RCC 7860 (cell line): ENCODE measurements around the gene MCC.
"Not testable (repeated sequence)": the region's sequence is repeated elsewhere in the genome, so short reads cannot be mapped to it uniquely, and the experiment has no call there.

Experiments
- DNase-seq: peaks from one replicate; pipeline ENCODE4 v3.0.0-alpha.2; 2015; ENCODE audit warnings: low spot score
- FAIRE-seq: peaks from 2 replicates; lab custom pipeline; 2012; peaks lifted over from hg19 to GRCh38; lab: Jason Lieb, UNC

MCC gene

DNA sequence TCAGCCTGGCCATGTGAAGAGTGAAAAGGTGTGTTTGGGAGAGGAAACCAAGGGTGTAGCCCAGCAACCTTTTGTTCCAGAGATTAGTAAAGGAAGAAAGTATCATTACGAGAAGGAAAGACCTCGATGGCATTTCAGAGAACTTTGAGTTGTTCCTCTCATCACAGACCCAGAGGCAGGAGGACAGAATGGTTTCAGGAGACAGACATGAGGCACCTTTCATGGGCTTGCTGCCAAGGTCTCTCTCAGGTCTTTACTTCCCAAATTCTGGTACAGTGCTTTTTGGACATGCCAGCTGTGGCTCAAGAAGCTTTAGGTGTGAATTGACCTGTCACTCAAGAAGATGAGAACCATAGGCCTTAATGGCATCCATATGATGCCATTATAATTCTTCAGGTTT, 2.8 kb upstream of the MCC start:
- FAIRE-seq (no peak), DNase-seq (no peak)

DNA sequence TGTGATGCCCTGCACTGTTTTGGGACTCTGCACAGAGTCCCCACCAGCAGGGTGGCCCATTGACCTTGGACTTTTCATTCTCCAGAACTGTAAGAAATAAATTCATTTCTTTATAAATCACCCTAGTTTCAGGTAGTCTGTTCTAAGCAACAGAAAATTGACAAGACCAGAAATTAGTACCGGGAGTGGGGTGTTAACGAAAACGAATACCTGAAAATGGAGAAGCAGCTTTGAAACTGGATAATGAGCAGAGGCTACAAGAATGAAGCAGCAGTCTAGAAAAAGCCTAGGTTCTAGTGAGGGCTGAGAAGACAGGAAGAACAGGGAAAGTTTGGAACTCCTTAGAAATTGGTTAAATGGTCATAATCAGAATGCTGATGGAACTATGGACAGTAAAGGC, 2.1 kb upstream of the MCC start:
- FAIRE-seq (no peak), DNase-seq (no peak)

DNA sequence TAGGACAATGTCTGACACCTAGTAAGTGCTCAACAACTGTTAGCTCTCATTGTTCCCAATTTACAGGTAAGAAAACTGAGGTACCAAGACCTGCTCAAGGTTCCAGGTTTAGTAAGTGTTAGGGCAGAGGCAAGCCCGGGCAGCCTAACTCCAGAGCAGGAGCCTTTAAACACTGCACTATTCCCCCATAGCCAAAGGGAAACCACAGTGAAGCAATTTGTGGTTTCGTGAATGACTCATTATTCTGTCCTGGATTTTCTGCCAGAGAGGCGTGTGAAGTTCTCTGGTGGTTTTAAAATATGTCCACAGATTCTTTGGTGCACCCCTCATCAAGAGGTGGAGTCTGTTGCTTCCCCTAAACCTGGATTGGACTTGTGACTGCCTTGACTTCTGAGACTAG, 1.0 kb upstream of the MCC start:
- DNase-seq (peak; percentile 95), FAIRE-seq (peak; percentile 99)

DNA sequence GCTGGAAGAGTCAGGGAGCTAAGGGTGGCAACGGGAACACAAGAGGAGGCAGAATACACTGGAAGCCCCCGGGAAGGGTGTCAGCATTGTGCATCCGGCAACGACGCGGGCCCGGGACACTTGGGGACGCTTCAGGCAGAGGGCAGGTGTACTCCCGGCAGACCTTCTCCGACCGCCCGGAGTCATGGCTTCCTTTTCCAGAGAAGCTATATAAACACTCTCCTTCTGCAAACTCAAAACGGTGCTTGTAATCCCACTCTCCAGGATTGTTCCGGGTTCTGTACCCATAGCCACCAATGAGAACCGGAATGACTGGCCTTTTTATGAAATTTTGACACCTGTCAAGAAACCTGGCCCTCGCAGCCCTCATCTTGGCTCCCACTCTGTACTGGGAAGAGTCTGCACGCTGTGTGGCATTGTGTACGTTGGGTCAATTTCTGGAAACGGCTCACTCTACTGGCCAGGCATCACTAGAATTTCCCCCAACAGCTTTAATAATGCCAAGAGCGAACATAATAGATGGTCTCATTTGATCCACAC, 462 bp upstream of the MCC start:
- no peak for DNase-seq
- no peak for FAIRE-seq

DNA sequence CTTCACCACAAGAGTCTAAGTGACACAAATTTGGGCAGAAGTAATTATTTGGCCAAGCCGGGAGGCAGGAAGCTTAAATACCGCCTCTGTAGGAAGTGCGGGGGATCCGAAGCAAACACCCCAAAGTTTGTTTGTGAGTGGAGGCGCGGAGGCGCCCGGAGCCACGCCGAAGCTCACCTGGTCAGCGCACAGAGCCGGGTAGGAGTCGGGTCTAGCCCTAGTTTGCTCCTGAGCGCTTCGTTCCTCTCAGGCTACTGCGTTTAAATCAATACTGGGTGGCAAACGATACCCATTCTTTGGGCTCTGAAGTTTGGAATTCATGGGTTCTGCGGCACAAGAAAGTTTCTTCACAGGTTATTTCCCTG, 855 bp downstream of the MCC start:
- FAIRE-seq: no peak

DNA sequence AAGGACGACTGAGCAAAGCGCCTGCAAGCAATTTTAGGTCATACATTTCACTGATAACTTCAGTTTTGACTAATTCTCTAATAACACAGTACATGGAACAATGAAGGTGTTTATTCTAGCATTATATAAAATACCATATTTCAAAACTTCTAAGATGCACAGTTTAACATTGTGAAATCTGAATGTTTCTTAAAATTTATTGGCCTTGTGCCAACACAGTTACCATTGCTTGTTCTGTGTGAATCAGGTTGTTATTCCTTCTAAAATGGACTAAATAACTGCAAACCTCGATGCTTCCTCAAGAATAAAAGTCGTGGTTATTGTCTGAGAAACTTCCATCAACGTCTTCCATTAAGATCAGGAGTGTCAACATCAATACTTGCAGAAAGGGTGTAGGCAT, 8.0 kb downstream of the MCC start:
- no peak for FAIRE-seq
- DNase-seq: no peak

More for the DNA sequence above, 855 bp downstream of the MCC start:
- no peak for DNase-seq

DNA sequence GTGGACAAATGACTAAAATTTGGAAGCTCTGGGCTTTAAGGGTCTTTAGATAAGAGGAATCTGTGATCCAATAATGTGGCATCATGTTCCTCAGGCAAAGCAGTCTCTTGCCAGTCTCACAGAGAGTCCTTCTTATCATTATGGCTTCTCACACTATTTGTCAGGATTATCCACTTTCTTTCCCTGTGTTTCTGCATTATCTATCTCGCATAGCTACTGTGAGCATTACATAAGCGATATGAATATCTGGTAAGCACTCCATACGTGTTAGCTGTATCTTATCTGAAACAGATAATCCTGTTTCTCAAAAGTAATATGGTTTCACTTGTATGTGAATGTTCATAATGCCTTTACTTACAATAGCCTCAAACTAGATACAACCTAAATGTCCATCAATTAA, 9.6 kb downstream of the MCC start:
- DNase-seq (no peak), FAIRE-seq (no peak)

DNA sequence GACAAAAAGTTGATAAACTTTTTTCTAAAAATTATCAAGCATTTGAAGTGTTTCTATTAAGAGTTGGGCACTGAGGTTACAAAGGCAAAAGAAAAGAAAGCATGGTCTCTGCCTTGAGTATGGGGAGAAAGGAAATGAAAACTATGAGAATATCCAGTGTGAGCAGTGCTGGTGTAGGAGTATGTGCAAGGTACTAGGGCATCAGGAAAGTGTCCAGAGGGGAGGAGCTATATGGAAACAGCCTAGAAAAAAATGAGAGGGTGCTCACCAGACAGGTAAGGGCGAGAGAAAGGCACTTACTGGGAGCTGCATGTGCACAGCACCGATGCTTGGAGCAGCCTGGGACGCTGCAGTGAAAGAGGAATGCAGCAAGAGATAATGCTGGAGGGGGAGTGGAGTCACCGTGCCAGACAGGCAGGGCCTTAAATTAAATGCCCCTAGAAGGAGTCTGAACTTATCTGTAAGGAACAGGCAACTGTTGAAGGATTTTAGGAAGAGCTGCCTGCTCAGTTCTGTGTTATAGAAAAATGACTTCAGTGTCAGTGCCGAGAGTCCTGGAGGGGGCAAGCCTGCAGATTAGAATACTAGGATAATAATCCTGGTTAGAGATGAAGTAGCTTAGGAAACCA, 14.0 kb downstream of the MCC start:
- DNase-seq: no peak
- no peak for FAIRE-seq

DNA sequence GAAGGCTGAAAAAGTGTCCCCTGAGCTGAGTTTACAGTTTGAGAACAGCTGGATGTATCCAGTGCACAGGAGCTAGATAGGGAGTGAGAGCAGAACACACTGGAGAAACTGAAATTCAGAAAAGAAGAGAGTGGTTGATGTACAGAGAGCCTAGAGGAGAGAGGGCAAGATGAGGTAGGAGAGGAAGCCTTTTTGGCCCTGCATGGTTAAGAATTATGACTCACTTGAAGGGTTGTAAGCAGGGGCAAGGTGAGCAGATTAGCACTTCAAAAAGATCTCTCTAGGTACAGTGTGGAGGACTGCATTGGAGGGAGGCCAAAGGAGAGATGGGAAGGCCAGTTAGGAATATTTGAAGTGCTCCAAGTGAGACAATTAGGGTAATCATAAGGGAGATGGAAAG, 25.2 kb downstream of the MCC start:
- DNase-seq (no peak), FAIRE-seq (no peak)

DNA sequence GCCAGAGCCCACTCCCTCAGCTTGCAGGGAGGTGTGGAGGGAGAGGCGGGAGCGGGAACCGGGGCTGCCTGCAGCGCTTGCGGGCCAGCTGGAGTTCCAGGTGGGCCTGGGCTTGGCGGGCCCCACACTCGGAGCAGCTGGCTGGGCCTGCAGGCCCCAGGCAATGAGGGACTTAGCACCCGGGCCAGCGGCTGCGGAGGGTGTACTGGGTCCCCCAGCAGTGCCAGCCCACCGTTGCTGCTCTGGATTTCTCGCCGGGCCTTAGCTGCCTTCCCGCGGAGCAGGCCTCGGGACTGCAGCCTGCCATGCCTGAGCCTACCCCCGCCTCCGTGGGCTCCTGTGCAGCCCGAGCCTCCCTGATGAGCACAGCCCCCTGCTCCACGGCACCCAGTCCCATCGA, 31.1 kb downstream of the MCC start:
- FAIRE-seq, DNase-seq: not testable (repeated sequence)

DNA sequence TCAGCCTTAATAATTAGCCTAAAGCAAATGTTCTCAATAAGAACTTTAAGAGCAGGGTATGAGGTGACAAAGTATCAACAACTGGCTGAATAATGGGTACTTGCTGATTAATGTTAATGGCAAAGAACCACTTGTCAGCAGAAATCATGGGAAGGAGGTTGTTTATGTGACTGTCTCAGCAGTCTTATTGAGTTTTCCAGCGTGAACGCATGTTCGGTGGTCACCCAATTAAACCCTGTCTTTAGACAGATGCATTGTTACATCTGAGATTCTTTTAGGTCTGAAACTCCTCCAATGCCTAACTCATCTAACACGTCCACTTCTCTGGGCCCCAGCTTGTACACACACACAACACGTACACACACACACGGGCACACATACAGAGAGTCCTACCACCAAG, 35.3 kb downstream of the MCC start:
- no peak for FAIRE-seq

DNA sequence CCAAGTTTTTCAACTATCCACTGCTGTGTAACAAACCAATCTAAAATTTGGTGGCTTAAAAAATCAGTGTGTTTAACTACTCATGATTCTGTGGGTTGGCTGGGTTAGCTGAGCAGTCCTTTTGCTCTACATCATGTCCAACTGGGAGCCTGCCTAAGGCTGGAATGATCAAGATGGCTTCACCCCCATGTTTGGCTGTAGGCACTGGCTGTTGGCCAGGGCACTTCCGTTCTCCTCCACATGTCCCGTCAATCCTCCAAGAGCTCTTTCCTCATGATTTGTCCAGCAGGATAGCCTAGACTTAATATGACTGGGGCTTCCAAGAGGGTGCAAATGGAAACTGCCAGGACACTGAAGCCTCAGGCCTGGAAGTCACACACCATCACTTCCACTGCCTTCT, 36.5 kb downstream of the MCC start:
- FAIRE-seq: no peak
- no peak for DNase-seq

More for the DNA sequence above, 35.3 kb downstream of the MCC start:
- no peak for DNase-seq

DNA sequence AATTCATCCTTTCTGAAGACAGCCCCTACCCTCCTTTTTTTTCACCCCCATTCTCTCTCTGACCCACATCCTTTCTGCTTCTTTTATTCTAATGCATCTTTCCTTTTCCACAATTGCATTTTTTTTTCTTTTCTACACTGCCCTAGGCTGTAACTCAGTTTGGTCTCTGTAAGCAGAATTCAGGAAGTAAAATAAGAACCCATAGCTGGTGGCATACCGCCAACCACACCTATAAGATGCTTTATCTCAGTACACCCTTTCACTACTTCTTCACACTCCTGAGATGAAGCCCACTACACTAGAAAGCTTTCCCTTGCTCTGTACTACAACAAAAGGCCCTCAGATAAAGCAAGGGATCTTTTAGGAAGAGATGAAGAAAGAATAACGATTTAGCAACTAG, 37.3 kb downstream of the MCC start:
- FAIRE-seq: no peak
- no peak for DNase-seq

DNA sequence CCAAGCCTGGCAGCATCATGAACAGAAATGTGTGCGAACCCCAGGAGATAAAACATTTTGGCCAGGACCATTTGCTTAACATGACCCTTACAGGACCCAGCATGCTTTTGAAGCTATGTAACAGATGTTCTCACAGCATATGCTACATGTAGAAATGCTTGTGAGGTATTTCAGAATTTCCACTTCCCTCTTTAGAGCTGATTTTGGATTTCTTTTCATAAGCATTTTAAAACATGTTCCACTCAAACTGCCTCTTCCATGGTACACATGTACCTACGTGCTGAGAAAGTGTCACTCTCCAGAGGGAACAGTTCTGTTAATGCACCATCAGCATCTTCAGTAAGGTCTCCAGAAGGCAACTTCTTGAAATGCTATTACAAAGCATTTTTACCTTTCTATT, 37.8 kb downstream of the MCC start:
- FAIRE-seq (no peak), DNase-seq (no peak)

DNA sequence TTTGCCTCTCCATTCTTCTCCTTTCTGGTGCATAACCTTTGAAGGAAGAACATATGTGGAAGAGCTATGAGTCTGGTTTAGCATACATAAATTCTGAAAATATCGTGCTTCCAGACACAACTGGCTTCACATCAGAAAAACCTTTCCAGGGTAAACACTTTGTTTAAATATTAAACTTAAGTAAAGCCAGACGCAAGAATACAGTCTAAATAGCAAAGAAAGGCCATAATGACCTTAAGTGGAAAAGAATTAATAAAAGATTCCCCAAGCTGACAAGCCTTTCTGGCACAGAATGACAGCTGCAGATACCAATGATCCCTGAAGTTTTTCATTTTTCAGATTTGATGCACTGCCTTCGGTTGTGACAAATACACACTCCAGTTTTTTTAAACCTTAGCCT, 40.0 kb downstream of the MCC start:
- FAIRE-seq: no peak
- no peak for DNase-seq

DNA sequence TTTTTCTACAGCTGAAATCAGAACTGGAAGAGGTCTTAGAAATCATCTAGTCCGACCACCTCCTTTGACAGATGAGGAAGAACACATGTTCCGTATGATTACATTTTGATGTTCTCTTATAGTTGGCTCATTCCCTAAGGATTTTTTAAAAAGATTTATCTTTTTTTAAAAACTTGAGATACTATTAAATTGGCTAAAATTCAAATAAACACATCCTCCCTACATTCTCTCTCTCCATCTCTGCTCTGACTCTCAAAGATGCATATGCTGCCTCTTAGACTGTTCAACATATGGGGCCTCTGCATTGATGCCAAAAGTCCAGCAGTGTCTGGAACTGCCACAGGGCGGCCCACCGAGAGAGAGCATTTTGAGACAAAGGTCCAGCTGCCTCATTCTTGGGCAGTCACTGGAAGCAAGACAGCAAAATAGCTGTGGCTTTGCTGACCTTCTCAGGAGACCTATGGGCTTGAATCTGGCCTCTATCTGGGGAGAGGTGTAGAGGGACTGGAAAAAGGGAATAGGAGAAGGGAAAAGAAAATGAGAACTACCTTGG, 40.7 kb downstream of the MCC start:
- FAIRE-seq (no peak), DNase-seq (no peak)

DNA sequence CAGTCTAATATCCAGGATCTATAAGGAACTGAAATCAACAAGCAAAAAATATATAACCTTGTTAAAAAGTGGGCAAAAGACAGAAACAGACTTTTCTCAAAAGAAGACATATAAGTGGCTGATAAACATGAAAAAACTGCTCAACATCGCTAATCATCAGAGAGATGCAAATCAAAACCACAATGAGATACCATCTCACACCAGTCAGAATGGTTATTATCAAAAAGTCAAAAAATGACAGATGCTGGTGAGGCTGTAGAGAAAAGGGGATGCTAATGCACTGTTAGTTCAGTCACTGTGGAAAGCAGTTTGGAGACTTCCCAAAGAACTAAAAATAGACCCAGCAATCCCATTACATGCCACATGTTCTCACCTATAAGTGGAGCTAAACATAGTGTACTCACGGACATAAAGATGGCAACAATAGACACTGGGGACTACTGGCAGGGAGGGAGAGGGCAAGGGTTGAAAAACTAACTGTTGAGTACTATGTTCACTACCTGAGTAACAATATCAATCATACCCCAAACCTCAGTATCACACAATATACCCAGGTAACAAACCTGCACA, 41.8 kb downstream of the MCC start:
- DNase-seq (no peak), FAIRE-seq (no peak)

DNA sequence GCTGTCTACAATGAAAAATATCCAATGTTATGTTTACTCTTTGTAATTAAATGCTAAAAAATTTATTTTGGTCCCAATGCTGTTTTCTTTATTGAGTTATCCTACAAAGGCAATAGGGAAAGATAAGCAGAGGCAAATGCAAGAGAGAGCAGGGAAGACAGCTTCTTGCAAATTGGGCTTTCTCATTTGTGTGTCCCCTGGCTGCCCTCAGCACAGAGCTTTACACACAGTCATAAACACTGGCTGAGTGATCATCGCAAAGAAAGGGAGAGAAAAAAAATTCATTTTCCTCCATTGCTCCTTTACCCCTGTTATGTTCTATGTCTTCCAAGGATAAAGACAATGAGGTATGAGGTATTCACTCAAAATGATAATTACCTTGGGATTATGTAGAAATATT, 51.1 kb downstream of the MCC start:
- FAIRE-seq (no peak), DNase-seq (no peak)

DNA sequence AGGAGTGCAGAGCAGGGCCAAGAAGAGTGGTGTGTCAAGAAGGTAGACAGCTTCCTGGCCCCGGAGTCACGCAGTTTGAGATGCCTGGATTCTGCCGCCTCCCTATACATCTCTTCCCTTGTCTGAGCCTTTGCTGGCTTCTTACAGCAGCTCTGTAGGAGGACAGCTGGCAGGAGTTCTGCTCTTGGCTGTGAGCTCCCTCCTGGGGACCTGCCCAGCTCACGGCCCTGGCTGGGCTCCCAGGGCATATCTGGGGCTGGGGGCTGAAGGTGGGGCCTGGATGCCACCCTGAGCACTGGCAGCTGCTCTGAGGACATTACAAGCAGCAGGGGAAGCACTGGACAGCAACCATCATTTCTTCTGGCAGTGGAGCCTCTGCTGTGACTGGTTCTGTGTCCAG, 52.7 kb downstream of the MCC start:
- FAIRE-seq (no peak), DNase-seq (no peak)

DNA sequence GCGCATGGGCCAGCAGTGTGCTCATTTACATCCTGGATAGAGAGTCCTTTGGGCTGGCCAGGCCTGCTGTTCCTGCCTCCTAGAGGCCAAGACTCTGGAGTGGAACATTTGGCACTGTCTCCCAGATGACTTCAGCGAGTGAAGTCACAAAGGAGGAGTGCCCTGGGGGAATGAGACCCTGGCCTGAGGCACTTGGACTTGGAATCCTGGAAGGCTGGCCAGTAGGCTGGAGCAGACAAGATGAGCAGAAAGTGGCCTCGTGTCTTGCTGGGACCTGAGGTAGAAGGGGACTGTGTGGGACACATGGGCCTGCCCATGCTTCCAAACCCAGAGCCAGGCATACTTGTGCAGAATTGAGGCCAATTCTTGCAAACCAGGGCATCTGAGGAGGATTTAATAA, 53.4 kb downstream of the MCC start, which contains the start of gene TSSK1B:
TSSK1B (minus strand) TSS at position 101 of the 400 bp plus-strand sequence. CDS start 150 bp downstream, outside the sequence.
- FAIRE-seq: no peak
- DNase-seq: no peak

DNA sequence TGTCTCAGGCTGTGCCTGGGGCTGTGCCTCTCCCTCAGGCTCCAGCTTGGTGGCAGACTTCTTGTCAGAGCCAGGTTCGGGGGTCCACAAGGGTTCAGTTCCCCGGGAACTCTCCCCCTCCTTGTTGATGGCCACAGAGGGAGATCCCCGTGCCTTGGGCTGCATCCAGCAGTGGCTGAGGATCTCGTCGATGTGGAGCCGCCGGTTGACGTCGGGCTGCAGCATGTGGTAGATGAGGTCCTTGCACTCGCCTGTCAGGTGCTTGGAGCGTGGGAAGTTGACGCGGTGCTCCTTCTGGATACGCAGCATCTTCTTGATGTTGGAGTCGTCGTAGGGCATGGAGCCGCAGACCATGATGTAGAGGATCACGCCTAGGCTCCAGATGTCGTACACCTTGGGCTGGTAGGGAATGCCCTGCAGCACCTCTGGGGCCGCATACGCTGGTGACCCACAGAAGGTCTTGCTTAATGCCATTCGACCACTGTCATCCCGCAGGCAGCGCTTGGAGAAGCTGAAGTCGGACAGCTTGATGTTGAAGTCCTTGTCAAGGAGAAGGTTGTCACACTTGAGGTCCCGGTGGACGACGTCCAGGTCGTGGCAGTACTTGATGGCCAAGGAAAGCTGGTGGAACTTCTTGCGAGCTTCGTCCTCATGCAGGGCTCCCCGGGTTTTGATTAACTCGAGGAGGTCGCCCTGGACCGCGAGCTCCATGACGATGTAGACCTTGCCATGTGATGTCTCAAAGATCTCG, 54.2 kb downstream of the MCC start:
- DNase-seq (no peak), FAIRE-seq (no peak)

DNA sequence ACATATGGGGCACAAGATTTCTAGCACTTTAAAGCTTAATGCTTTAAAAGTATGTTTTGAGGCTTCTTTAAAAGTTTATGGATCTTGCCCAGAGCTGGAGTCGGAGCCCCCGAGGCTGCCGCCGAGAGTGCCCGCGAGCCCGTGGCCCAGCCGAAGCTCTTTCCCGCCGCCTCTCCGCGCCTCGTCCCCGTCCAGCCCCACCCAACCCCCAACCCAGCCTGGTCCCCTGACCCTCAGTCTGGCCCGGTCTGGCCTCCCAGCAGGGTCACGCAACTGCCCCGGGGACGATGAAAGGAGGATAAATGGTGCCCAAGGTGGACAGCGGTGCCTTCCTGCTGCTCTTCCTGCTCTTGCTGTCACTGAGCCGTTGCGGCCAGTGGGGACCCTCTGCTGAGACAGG, 55.2 kb downstream of the MCC start:
- no peak for FAIRE-seq
- no peak for DNase-seq
